ENCODE results near the gene LTB.

Gene LTB

GRCh38 chr6:31588871-31589650, 6.8 kb upstream of the LTB start:
- Histone ChIP-seq H3K4me1 (ENCODE audit: insufficient read depth, poor library complexity, severe bottlenecking) (no peaks in the 10 kb centered on the region), H3K27ac (ENCODE audit: poor library complexity, severe bottlenecking) (no peak overlapping the region), H3K9me3 (ENCODE audit: severe bottlenecking) (no peaks in the 10 kb centered on the region), H3K36me3 (ENCODE audit: low read depth) (no peaks in the 10 kb centered on the region), H3K4me3 (ENCODE audit: severe bottlenecking) (no peak overlapping the region), H3K27me3 (ENCODE audit: insufficient read depth, poor library complexity, severe bottlenecking) (no peaks in the 10 kb centered on the region)
- no peak for DNase-seq (ENCODE audit: low spot score)
- 0 out of 3 replicates have a peak, but pooled peaks have one; percentile 9 for ATAC-seq (ENCODE audit: low read depth)
- TF ChIP-seq CTCF (IDR thresholded peaks at IDR 0.05; ENCODE audit: poor library complexity, severe bottlenecking): no peak

GRCh38 chr6:31587791-31588777, 5.9 kb upstream of the LTB start:
- no peak overlapping the region for H3K4me3 ChIP-seq (ENCODE audit: severe bottlenecking)
- no peaks in the 10 kb centered on the region for H3K9me3 ChIP-seq (ENCODE audit: severe bottlenecking)
- H3K27me3 ChIP-seq (ENCODE audit: insufficient read depth, poor library complexity, severe bottlenecking): no peaks in the 10 kb centered on the region
- no peak for ATAC-seq (ENCODE audit: low read depth)
- TF ChIP-seq CTCF (IDR thresholded peaks at IDR 0.05; ENCODE audit: poor library complexity, severe bottlenecking): no peak
- no peak overlapping the region for H3K27ac ChIP-seq (ENCODE audit: poor library complexity, severe bottlenecking)
- no peaks in the 10 kb centered on the region for H3K36me3 ChIP-seq (ENCODE audit: low read depth)
- no peak for DNase-seq (ENCODE audit: low spot score)
- no peaks in the 10 kb centered on the region for H3K4me1 ChIP-seq (ENCODE audit: insufficient read depth, poor library complexity, severe bottlenecking)

- TF ChIP-seq CTCF (IDR thresholded peaks at IDR 0.05; ENCODE audit: poor library complexity, severe bottlenecking): no peak
- Histone ChIP-seq H3K4me3 (ENCODE audit: severe bottlenecking) (no peak overlapping the region), H3K27me3 (ENCODE audit: insufficient read depth, poor library complexity, severe bottlenecking) (no peaks in the 10 kb centered on the region), H3K9me3 (ENCODE audit: severe bottlenecking) (no peaks in the 10 kb centered on the region), H3K36me3 (ENCODE audit: low read depth) (no peaks in the 10 kb centered on the region), H3K27ac (ENCODE audit: poor library complexity, severe bottlenecking) (no peak overlapping the region), H3K4me1 (ENCODE audit: insufficient read depth, poor library complexity, severe bottlenecking) (no peaks in the 10 kb centered on the region)
- DNase-seq (ENCODE audit: low spot score) (no peak), ATAC-seq (ENCODE audit: low read depth) (no peak)
Observed at GRCh38 chr6:31586599-31587281, 4.5 kb upstream of the LTB start.

- no peak within 1 kb of the TSS for H3K27ac ChIP-seq (ENCODE audit: poor library complexity, severe bottlenecking)
- no peaks in the 10 kb centered on the region for H3K9me3 ChIP-seq (ENCODE audit: severe bottlenecking)
- no peaks in the 10 kb centered on the region for H3K36me3 ChIP-seq (ENCODE audit: low read depth)
- no peaks in the 10 kb centered on the region for H3K27me3 ChIP-seq (ENCODE audit: insufficient read depth, poor library complexity, severe bottlenecking)
- no peaks in the 10 kb centered on the region for H3K4me1 ChIP-seq (ENCODE audit: insufficient read depth, poor library complexity, severe bottlenecking)
- no peak for TF ChIP-seq CTCF (IDR thresholded peaks at IDR 0.05; ENCODE audit: poor library complexity, severe bottlenecking)
- no peak within 1 kb of the TSS for H3K4me3 ChIP-seq (ENCODE audit: severe bottlenecking)
- ATAC-seq (ENCODE audit: low read depth) (no peak), DNase-seq (ENCODE audit: low spot score) (no peak)
Observed at GRCh38 chr6:31586008-31586407, 3.8 kb upstream of the LTB start, which contains the start of gene LST1. TSS of gene LST1 (plus strand) at chr6:31586277. CDS start at chr6:31587300, 1,023 bp downstream.
